Activated CD4-positive, alpha-beta T cell treated with anti-CD3 and anti-CD28 coated beads, Interleukin-2, amount 10 ng/mL, durations not matched to agents 7 days and 5 days (primary cell): ENCODE data around the gene NIFK. TPM values are rescaled to one million over a fixed set of nuclear protein-coding genes. Genes with fewer than 3 reads are reported as not detected.
"Not testable (repeated sequence)": the region's sequence is repeated elsewhere in the genome, so short reads cannot be mapped to it uniquely, and the experiment has no call there.

Source experiments
- CTCF ChIA-PET: fragments of 350-600 bp; sonication (Branson Sonifier 250); formaldehyde crosslinking; loops from one replicate; lab custom pipeline; 2021; ENCODE audit warnings: antibody characterized with exemption; lab: Charles Lee
- POLR2A ChIA-PET: fragments of 350-600 bp; sonication (Branson Sonifier 250); formaldehyde crosslinking; loops from one replicate; lab custom pipeline; 2021; ENCODE audit warnings: antibody characterized with exemption; lab: Charles Lee
- DNase-seq: peaks from one replicate; pipeline ENCODE4 v3.0.0-alpha.2; 2020
- H3K27ac Mint-ChIP-seq: one replicate; pipeline ENCODE4 v1.8.0; 2021; ENCODE audit warnings: mild to moderate bottlenecking, moderate library complexity, mixed read lengths
- H3K27me3 Mint-ChIP-seq: one replicate; pipeline ENCODE4 v1.8.0; 2021; ENCODE audit warnings: mixed read lengths
- H3K36me3 Mint-ChIP-seq: one replicate; pipeline ENCODE4 v1.8.0; 2021; ENCODE audit warnings: low read depth, mixed read lengths
- H3K4me1 Mint-ChIP-seq: one replicate; pipeline ENCODE4 v1.8.0; 2021; ENCODE audit warnings: mixed read lengths
- H3K4me3 Mint-ChIP-seq: one replicate; pipeline ENCODE4 v1.8.0; 2021; ENCODE audit warnings: mild to moderate bottlenecking, moderate library complexity, mixed read lengths
- H3K9me3 Mint-ChIP-seq: one replicate; pipeline ENCODE4 v1.8.0; 2021; ENCODE audit warnings: mixed read lengths
- total RNA-seq, 2 experiments: library from RNA; stranded (reverse); gene quantifications; one replicate each; pipeline ENCODE4 v1.2.3, GENCODE V29; 2021

Gene NIFK
- total RNA-seq, 2 experiments from 2014 or later, result 68.2 to 90.2 TPM

DNA sequence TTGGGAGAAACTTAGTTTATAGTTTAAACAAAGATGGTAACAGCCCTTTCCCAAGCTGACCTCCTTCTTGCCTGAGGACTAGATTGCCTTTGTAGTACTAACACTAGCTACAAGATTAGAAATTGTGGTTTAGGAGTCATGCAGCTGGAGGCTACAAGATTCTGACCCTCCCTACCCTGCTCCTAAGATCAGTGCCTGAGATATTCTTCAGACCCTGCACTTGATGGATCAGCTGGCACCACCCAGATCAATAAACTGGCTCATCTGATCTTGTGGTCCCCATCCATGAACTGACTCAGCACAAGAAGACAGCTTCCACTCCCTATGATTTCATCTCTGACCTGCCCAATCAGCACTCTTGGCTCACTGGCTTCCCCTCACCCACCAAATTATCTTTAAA is 34.9 kb downstream of the NIFK start:
- Mint-ChIP-seq H3K4me1 (peaks cover 48% of the 10 kb centered on the region), H3K27ac (peak overlapping the region; percentile 57)
- H3K9me3 Mint-ChIP-seq, DNase-seq, H3K27me3 Mint-ChIP-seq, POLR2A ChIA-PET, H3K4me3 Mint-ChIP-seq, H3K36me3 Mint-ChIP-seq: not testable (repeated sequence)
- CTCF ChIA-PET, result interaction anchor here (0.6 to 3.1 kb wide), 2 partner anchors 15 to 49 kb away, joined by 4 to 16 read pairs; no protein-coding TSS in a partner anchor

- H3K27me3 Mint-ChIP-seq, result no peaks in the 10 kb centered on the region
- no peaks in the 10 kb centered on the region for H3K9me3 Mint-ChIP-seq
- peaks cover 48% of the 10 kb centered on the region for H3K4me1 Mint-ChIP-seq
- ChIA-PET CTCF (interaction anchor here (0.5 to 3.1 kb wide), 14 partner anchors 8 to 169 kb away, joined by 3 to 16 read pairs (median 4); partner anchors contain the start of gene RNU4ATAC), POLR2A (interaction anchor here (0.7 to 1.4 kb wide), 3 partner anchors 50 to 169 kb away, joined by 4 to 6 read pairs (median 4); partner anchors contain the start of genes CLASP1 and RNU4ATAC)
- peak overlapping the region; percentile 70 for H3K4me3 Mint-ChIP-seq
- peak; percentile 88 for DNase-seq
- H3K36me3 Mint-ChIP-seq, result no peaks in the 10 kb centered on the region
- H3K27ac Mint-ChIP-seq, result peak overlapping the region; percentile 93
Observed at GRCh38 chr2:121699421-121700333, 37.0 kb downstream of the NIFK start.

GRCh38 chr2:121698318-121698930 is 38.3 kb downstream of the NIFK start:
- POLR2A ChIA-PET, result no interaction called here
- H3K4me1 Mint-ChIP-seq, result peaks cover 48% of the 10 kb centered on the region
- no peak overlapping the region for H3K4me3 Mint-ChIP-seq
- DNase-seq, result no peak
- H3K9me3 Mint-ChIP-seq, result no peaks in the 10 kb centered on the region
- CTCF ChIA-PET, result interaction anchor here (0.7 to 1.7 kb wide), 4 partner anchors 9 to 25 kb away, joined by 3 to 5 read pairs (median 4); no protein-coding TSS in a partner anchor
- no peaks in the 10 kb centered on the region for H3K36me3 Mint-ChIP-seq
- no peaks in the 10 kb centered on the region for H3K27me3 Mint-ChIP-seq
- H3K27ac Mint-ChIP-seq, result peak overlapping the region; percentile 93

DNA sequence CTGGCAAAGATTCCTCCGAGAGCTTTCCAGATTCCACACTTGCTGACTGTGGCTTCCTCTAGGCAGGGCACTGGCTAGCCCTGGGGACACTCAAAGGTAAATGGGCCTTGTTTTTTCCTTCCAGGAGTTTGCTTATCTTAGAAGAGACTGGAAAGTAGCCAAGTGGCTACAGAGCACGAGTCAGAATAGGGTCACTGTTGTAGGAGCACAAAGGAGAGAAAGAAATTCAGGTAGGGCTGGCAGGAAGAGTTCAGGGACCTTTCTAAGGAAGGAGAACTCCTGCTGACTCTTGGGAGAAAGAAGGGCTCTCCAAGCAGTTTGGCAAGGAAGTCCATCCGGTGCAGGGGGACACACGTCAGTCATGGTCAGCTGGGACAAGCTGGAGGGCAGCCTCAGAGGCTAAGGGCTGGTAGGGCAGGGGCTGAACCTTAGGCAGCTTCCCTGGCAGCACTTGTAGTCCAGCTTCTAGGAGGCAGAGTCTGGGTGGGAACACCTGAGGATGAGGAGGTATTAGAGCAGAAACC is 39.5 kb downstream of the NIFK start:
- H3K9me3 Mint-ChIP-seq, result no peaks in the 10 kb centered on the region
- ChIA-PET POLR2A (interaction anchor here (0.5 kb wide), 1 partner anchor 47 kb away, joined by 3 read pairs; no protein-coding TSS in a partner anchor), CTCF (no interaction called here)
- DNase-seq, result no peak
- H3K27ac Mint-ChIP-seq, result no peak overlapping the region
- H3K4me3 Mint-ChIP-seq, result no peak overlapping the region
- no peaks in the 10 kb centered on the region for H3K36me3 Mint-ChIP-seq
- H3K4me1 Mint-ChIP-seq, result peaks cover 43% of the 10 kb centered on the region
- H3K27me3 Mint-ChIP-seq, result no peaks in the 10 kb centered on the region

GRCh38 chr2:121696410-121696930 is 40.2 kb downstream of the NIFK start:
- H3K27me3 Mint-ChIP-seq, result no peaks in the 10 kb centered on the region
- no peaks in the 10 kb centered on the region for H3K9me3 Mint-ChIP-seq
- peaks cover 37% of the 10 kb centered on the region for H3K4me1 Mint-ChIP-seq
- no peak overlapping the region for H3K4me3 Mint-ChIP-seq
- H3K36me3 Mint-ChIP-seq, result no peaks in the 10 kb centered on the region
- peak overlapping the region; percentile 6 for H3K27ac Mint-ChIP-seq
- ChIA-PET POLR2A (no interaction called here), CTCF (interaction anchor here (1.4 kb wide), 1 partner anchor 12 kb away, joined by 3 read pairs; no protein-coding TSS in a partner anchor)
- DNase-seq, result no peak

GRCh38 chr2:121695171-121695451 is 41.6 kb downstream of the NIFK start:
- Mint-ChIP-seq H3K36me3 (no peaks in the 10 kb centered on the region), H3K9me3 (no peaks in the 10 kb centered on the region), H3K4me3 (no peak overlapping the region), H3K27me3 (no peaks in the 10 kb centered on the region), H3K27ac (no peak overlapping the region), H3K4me1 (peaks cover 24% of the 10 kb centered on the region)
- CTCF ChIA-PET, result interaction anchor here (1.4 kb wide), 1 partner anchor 11 kb away, joined by 3 read pairs; no protein-coding TSS in a partner anchor
- POLR2A ChIA-PET, result no interaction called here
- no peak for DNase-seq

- H3K27me3 Mint-ChIP-seq, result no peaks in the 10 kb centered on the region
- no peak overlapping the region for H3K27ac Mint-ChIP-seq
- CTCF ChIA-PET, result no interaction called here
- no peak for DNase-seq
- POLR2A ChIA-PET, result no interaction called here
- peaks cover 18% of the 10 kb centered on the region for H3K4me1 Mint-ChIP-seq
- H3K9me3 Mint-ChIP-seq, result no peaks in the 10 kb centered on the region
- no peak overlapping the region for H3K4me3 Mint-ChIP-seq
- no peaks in the 10 kb centered on the region for H3K36me3 Mint-ChIP-seq
Observed at GRCh38 chr2:121694398-121695170, 42.1 kb downstream of the NIFK start.

DNA sequence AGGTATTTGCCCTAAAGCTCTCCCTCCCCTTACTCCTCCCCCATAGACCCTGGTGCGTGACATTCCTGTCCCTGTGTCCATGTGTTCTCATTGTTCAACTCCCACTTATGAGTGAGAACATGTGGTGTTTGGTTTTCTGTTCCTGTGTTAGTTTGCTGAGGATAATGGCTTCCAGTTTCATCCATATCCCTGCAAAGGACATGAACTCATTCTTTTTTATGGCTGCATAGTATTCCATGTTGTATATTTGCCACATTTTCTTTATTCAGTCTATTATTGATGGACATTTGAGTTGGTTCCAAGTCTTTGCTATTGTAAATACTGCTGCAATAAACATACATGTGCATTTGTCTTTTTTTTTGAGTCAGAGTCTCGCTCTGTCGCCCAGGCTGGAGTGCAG is 46.1 kb downstream of the NIFK start:
- H3K9me3 Mint-ChIP-seq, H3K4me1 Mint-ChIP-seq, DNase-seq, H3K4me3 Mint-ChIP-seq, H3K36me3 Mint-ChIP-seq, POLR2A ChIA-PET, CTCF ChIA-PET, H3K27ac Mint-ChIP-seq, H3K27me3 Mint-ChIP-seq: not testable (repeated sequence)

- DNase-seq, result no peak
- POLR2A ChIA-PET, result no interaction called here
- H3K27me3 Mint-ChIP-seq, result no peaks in the 10 kb centered on the region
- no peak overlapping the region for H3K27ac Mint-ChIP-seq
- H3K4me3 Mint-ChIP-seq, result no peak overlapping the region
- H3K4me1 Mint-ChIP-seq, result peaks cover 6% of the 10 kb centered on the region
- H3K36me3 Mint-ChIP-seq, result no peaks in the 10 kb centered on the region
- H3K9me3 Mint-ChIP-seq, result no peaks in the 10 kb centered on the region
- CTCF ChIA-PET, result no interaction called here
Observed at GRCh38 chr2:121690095-121690494, 46.6 kb downstream of the NIFK start.

- Mint-ChIP-seq H3K4me3 (no peak overlapping the region), H3K4me1 (peaks cover 6% of the 10 kb centered on the region), H3K27me3 (no peaks in the 10 kb centered on the region), H3K9me3 (peaks cover 3% of the 10 kb centered on the region), H3K36me3 (no peaks in the 10 kb centered on the region), H3K27ac (no peak overlapping the region)
- ChIA-PET CTCF (interaction anchor here (0.7 to 1.1 kb wide), 2 partner anchors 10 to 43 kb away, joined by 3 to 4 read pairs; no protein-coding TSS in a partner anchor), POLR2A (no interaction called here)
- DNase-seq, result no peak
Observed at GRCh38 chr2:121689356-121689755, 47.3 kb downstream of the NIFK start.

DNA sequence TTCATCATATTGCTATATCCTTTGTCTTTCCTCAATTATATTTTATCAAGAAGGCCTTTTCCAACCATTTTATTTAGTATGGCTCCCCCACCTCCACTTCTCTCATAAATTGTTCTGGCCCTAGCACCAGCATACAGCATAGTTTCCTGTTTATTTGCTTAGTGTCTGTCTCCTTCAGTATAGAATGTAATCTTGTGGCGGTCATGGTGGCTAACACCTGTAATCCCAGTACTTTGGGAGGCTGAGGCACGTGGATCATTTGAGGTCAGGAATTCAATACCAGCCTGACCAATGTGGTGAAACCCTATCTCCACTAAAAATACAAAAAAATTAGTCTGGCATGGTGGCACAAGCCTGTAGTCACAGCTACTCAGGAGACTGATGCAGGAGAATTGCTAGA is 47.9 kb downstream of the NIFK start:
- CTCF ChIA-PET, result interaction anchor here (0.7 to 1.1 kb wide), 2 partner anchors 10 to 43 kb away, joined by 3 to 4 read pairs; no protein-coding TSS in a partner anchor
- no peaks in the 10 kb centered on the region for H3K27me3 Mint-ChIP-seq
- peaks cover 8% of the 10 kb centered on the region for H3K9me3 Mint-ChIP-seq
- H3K27ac Mint-ChIP-seq, result no peak overlapping the region
- H3K4me3 Mint-ChIP-seq, result no peak overlapping the region
- peaks cover 2% of the 10 kb centered on the region for H3K36me3 Mint-ChIP-seq
- H3K4me1 Mint-ChIP-seq, result peaks cover 6% of the 10 kb centered on the region
- DNase-seq, result no peak
- POLR2A ChIA-PET, result no interaction called here

DNA sequence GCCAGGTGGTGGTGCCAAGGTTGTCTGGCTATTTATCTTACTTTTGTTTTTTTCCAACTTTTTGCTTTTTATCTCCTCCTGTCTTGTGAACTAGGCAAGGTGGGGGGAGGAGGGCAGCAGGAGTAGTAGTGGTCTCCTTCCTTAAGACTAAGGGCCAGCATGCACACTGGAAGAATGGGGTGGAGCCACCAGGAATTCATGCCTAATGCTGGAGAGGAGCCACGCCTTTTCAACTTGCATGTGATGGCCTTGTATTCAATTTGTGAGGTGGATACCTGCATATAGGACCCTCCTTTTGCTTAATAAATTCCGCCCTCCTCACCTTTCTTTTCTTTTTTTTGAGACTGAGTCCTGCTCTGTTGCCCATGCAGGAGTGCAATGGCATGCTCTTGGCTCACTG is 49.8 kb downstream of the NIFK start:
- CTCF ChIA-PET, result interaction anchor here (2.4 kb wide), 1 partner anchor 13 kb away, joined by 9 read pairs; no protein-coding TSS in a partner anchor
- no peak overlapping the region for H3K4me3 Mint-ChIP-seq
- no peak for DNase-seq
- no peaks in the 10 kb centered on the region for H3K27me3 Mint-ChIP-seq
- no peak overlapping the region for H3K27ac Mint-ChIP-seq
- peaks cover 2% of the 10 kb centered on the region for H3K36me3 Mint-ChIP-seq
- peaks cover 6% of the 10 kb centered on the region for H3K4me1 Mint-ChIP-seq
- peaks cover 17% of the 10 kb centered on the region for H3K9me3 Mint-ChIP-seq
- POLR2A ChIA-PET, result no interaction called here
